ENCODE data around the gene PRKCQ.

- TF ChIP-seq, protein P1, sequence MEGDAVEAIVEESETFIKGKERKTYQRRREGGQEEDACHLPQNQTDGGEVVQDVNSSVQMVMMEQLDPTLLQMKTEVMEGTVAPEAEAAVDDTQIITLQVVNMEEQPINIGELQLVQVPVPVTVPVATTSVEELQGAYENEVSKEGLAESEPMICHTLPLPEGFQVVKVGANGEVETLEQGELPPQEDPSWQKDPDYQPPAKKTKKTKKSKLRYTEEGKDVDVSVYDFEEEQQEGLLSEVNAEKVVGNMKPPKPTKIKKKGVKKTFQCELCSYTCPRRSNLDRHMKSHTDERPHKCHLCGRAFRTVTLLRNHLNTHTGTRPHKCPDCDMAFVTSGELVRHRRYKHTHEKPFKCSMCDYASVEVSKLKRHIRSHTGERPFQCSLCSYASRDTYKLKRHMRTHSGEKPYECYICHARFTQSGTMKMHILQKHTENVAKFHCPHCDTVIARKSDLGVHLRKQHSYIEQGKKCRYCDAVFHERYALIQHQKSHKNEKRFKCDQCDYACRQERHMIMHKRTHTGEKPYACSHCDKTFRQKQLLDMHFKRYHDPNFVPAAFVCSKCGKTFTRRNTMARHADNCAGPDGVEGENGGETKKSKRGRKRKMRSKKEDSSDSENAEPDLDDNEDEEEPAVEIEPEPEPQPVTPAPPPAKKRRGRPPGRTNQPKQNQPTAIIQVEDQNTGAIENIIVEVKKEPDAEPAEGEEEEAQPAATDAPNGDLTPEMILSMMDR (IDR thresholded peaks at IDR 0.05; ENCODE audit: insufficient read depth, low read length): no peak
- TF ChIP-seq POLR2AphosphoS5 (IDR thresholded peaks at IDR 0.05; ENCODE audit: low read depth) (no peak), GABPA (IDR thresholded peaks at IDR 0.05; ENCODE audit: low read depth) (no peak), SPI1 (IDR thresholded peaks at IDR 0.05; ENCODE audit: borderline replicate concordance, low read depth) (no peak)
Observed at GRCh38 chr10:6498771-6499170, 81.3 kb downstream of the PRKCQ start.

All from HL-60 (cell line).